Measurements from ENCODE around the gene NAT8. TPM values are rescaled to one million over a fixed set of nuclear protein-coding genes. Genes with fewer than 3 reads are reported as not detected.

Gene NAT8
- total and polyA plus RNA-seq, 2 of the 13 experiments (the other 11 are each of a cell fraction or from before 2014, with no cell fraction given): 1.9 to 12.9 TPM

DNA sequence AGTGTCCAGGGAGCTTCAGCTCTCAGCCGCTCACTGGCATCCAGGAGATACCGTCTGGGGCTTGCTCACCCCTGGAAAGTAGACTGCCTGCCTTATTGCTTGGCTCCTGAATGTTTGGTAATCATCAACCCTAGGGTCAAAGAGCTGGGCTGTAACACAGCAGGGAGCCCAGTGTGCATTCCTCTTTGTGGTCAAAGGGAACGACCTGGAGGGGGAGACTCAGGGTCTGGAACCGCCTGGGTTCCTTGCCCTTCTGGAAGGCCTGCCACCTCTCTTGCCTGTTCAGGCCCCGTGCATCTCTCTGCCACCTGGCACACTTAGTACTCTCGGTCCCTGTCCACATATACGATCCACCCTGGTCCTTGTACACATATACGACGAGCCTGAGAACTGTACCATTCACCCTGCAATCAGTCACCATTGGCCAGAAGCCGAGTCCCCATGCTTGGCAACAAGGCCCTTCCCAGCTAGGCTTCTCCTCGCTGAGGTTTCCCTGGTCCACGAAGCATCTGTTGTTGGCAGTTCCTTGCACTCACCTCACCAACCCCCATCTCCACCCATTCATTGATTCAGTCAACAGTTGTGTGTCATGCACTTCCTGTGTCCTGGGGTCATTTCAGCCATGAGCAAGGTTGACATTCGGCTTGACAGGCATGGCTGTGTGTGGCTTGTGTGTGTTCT, at the start of gene NAT8 (continued):
- TF ChIP-seq, protein P1, sequence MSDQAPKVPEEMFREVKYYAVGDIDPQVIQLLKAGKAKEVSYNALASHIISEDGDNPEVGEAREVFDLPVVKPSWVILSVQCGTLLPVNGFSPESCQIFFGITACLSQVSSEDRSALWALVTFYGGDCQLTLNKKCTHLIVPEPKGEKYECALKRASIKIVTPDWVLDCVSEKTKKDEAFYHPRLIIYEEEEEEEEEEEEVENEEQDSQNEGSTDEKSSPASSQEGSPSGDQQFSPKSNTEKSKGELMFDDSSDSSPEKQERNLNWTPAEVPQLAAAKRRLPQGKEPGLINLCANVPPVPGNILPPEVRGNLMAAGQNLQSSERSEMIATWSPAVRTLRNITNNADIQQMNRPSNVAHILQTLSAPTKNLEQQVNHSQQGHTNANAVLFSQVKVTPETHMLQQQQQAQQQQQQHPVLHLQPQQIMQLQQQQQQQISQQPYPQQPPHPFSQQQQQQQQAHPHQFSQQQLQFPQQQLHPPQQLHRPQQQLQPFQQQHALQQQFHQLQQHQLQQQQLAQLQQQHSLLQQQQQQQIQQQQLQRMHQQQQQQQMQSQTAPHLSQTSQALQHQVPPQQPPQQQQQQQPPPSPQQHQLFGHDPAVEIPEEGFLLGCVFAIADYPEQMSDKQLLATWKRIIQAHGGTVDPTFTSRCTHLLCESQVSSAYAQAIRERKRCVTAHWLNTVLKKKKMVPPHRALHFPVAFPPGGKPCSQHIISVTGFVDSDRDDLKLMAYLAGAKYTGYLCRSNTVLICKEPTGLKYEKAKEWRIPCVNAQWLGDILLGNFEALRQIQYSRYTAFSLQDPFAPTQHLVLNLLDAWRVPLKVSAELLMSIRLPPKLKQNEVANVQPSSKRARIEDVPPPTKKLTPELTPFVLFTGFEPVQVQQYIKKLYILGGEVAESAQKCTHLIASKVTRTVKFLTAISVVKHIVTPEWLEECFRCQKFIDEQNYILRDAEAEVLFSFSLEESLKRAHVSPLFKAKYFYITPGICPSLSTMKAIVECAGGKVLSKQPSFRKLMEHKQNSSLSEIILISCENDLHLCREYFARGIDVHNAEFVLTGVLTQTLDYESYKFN (CRISPR knock-in tag; conservative IDR thresholded peaks at IDR 0.05): peak; percentile 93
- TF ChIP-seq NR2F2 (IDR thresholded peaks at IDR 0.05; ENCODE audit: borderline replicate concordance, low read depth) (peak; percentile 53; the same call in 1 of the 2 replicates), POLR2A (IDR thresholded peaks at IDR 0.05; ENCODE audit: insufficient read depth in 1 of 2, low read depth in 2 of 2, low read length in 2 of 2) (peak in 1 of 2 experiments; percentile 22; a peak in 1 of 4 replicates), ZNF816 (CRISPR knock-in tag; IDR thresholded peaks at IDR 0.05; ENCODE audit: borderline replicate concordance) (no peak), RCOR2 (CRISPR knock-in tag; IDR thresholded peaks at IDR 0.05) (peak; percentile 71), MYC (CRISPR knock-in tag; IDR thresholded peaks at IDR 0.05; ENCODE audit: borderline replicate concordance) (peak; percentile 67; the same call in 1 of the 2 replicates), ZNF160 (CRISPR knock-in tag; IDR thresholded peaks at IDR 0.05) (peak; percentile 55; the same call in 1 of the 2 replicates), MEIS1 (CRISPR knock-in tag; IDR thresholded peaks at IDR 0.05; ENCODE audit: borderline replicate concordance) (peak; percentile 96)
- TF ChIP-seq, protein P2, sequence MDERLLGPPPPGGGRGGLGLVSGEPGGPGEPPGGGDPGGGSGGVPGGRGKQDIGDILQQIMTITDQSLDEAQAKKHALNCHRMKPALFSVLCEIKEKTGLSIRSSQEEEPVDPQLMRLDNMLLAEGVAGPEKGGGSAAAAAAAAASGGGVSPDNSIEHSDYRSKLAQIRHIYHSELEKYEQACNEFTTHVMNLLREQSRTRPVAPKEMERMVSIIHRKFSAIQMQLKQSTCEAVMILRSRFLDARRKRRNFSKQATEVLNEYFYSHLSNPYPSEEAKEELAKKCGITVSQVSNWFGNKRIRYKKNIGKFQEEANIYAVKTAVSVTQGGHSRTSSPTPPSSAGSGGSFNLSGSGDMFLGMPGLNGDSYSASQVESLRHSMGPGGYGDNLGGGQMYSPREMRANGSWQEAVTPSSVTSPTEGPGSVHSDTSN (CRISPR knock-in tag; IDR thresholded peaks at IDR 0.05): peak; percentile 69
- TF ChIP-seq, protein P3, sequence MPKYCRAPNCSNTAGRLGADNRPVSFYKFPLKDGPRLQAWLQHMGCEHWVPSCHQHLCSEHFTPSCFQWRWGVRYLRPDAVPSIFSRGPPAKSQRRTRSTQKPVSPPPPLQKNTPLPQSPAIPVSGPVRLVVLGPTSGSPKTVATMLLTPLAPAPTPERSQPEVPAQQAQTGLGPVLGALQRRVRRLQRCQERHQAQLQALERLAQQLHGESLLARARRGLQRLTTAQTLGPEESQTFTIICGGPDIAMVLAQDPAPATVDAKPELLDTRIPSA (CRISPR knock-in tag; IDR thresholded peaks at IDR 0.05; ENCODE audit: borderline replicate concordance): no peak
- TF ChIP-seq, protein P4, sequence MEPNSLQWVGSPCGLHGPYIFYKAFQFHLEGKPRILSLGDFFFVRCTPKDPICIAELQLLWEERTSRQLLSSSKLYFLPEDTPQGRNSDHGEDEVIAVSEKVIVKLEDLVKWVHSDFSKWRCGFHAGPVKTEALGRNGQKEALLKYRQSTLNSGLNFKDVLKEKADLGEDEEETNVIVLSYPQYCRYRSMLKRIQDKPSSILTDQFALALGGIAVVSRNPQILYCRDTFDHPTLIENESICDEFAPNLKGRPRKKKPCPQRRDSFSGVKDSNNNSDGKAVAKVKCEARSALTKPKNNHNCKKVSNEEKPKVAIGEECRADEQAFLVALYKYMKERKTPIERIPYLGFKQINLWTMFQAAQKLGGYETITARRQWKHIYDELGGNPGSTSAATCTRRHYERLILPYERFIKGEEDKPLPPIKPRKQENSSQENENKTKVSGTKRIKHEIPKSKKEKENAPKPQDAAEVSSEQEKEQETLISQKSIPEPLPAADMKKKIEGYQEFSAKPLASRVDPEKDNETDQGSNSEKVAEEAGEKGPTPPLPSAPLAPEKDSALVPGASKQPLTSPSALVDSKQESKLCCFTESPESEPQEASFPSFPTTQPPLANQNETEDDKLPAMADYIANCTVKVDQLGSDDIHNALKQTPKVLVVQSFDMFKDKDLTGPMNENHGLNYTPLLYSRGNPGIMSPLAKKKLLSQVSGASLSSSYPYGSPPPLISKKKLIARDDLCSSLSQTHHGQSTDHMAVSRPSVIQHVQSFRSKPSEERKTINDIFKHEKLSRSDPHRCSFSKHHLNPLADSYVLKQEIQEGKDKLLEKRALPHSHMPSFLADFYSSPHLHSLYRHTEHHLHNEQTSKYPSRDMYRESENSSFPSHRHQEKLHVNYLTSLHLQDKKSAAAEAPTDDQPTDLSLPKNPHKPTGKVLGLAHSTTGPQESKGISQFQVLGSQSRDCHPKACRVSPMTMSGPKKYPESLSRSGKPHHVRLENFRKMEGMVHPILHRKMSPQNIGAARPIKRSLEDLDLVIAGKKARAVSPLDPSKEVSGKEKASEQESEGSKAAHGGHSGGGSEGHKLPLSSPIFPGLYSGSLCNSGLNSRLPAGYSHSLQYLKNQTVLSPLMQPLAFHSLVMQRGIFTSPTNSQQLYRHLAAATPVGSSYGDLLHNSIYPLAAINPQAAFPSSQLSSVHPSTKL (CRISPR knock-in tag; IDR thresholded peaks at IDR 0.05): peak; percentile 86
- TF ChIP-seq, protein P5, sequence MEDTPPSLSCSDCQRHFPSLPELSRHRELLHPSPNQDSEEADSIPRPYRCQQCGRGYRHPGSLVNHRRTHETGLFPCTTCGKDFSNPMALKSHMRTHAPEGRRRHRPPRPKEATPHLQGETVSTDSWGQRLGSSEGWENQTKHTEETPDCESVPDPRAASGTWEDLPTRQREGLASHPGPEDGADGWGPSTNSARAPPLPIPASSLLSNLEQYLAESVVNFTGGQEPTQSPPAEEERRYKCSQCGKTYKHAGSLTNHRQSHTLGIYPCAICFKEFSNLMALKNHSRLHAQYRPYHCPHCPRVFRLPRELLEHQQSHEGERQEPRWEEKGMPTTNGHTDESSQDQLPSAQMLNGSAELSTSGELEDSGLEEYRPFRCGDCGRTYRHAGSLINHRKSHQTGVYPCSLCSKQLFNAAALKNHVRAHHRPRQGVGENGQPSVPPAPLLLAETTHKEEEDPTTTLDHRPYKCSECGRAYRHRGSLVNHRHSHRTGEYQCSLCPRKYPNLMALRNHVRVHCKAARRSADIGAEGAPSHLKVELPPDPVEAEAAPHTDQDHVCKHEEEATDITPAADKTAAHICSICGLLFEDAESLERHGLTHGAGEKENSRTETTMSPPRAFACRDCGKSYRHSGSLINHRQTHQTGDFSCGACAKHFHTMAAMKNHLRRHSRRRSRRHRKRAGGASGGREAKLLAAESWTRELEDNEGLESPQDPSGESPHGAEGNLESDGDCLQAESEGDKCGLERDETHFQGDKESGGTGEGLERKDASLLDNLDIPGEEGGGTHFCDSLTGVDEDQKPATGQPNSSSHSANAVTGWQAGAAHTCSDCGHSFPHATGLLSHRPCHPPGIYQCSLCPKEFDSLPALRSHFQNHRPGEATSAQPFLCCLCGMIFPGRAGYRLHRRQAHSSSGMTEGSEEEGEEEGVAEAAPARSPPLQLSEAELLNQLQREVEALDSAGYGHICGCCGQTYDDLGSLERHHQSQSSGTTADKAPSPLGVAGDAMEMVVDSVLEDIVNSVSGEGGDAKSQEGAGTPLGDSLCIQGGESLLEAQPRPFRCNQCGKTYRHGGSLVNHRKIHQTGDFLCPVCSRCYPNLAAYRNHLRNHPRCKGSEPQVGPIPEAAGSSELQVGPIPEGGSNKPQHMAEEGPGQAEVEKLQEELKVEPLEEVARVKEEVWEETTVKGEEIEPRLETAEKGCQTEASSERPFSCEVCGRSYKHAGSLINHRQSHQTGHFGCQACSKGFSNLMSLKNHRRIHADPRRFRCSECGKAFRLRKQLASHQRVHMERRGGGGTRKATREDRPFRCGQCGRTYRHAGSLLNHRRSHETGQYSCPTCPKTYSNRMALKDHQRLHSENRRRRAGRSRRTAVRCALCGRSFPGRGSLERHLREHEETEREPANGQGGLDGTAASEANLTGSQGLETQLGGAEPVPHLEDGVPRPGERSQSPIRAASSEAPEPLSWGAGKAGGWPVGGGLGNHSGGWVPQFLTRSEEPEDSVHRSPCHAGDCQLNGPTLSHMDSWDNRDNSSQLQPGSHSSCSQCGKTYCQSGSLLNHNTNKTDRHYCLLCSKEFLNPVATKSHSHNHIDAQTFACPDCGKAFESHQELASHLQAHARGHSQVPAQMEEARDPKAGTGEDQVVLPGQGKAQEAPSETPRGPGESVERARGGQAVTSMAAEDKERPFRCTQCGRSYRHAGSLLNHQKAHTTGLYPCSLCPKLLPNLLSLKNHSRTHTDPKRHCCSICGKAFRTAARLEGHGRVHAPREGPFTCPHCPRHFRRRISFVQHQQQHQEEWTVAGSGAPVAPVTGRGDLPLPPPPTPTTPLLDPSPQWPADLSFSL (CRISPR knock-in tag; IDR thresholded peaks at IDR 0.05): peak; percentile 93
